ENCODE results near the gene ZNHIT2.

DNA sequence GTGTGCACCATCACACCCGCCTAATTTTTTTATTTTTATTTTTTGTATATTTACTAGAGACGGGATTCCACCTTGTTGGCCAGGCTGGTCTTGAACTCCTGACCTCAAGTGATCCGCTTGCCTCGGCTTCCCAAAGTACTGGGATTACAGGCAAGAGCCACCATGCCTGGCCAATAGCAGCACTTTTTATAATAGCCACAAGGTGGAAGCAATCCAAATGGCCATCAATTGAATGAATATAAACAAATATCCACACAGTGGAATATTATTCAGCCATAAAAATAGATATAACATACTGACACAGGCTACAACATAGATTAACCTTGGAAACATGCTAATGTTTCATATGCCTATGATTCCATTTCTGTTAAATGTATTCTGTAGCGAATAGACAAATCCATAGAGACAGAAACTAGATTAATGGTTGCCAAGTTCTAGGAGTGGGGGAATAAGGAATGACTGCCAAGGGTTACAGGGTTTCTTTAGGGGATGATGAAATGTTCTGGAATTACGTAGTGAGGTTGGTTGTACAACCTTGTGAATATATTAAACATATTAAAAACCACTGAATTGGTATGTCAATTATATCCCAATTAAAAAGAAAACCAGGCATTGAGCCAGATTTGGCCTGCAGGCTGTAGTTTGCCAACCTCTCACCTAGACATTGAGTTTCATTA lies 16.7 kb downstream of the ZNHIT2 start:
- TF ChIP-seq, protein P1, sequence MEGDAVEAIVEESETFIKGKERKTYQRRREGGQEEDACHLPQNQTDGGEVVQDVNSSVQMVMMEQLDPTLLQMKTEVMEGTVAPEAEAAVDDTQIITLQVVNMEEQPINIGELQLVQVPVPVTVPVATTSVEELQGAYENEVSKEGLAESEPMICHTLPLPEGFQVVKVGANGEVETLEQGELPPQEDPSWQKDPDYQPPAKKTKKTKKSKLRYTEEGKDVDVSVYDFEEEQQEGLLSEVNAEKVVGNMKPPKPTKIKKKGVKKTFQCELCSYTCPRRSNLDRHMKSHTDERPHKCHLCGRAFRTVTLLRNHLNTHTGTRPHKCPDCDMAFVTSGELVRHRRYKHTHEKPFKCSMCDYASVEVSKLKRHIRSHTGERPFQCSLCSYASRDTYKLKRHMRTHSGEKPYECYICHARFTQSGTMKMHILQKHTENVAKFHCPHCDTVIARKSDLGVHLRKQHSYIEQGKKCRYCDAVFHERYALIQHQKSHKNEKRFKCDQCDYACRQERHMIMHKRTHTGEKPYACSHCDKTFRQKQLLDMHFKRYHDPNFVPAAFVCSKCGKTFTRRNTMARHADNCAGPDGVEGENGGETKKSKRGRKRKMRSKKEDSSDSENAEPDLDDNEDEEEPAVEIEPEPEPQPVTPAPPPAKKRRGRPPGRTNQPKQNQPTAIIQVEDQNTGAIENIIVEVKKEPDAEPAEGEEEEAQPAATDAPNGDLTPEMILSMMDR (optimal IDR thresholded peaks at IDR 0.05 in 1 of 3, IDR thresholded peaks at IDR 0.05 in 1 of 3, conservative IDR thresholded peaks at IDR 0.05 in 1 of 3; ENCODE audit: extremely low read depth in 1 of 3, insufficient read depth in 2 of 3, low read length in 3 of 3), result no peak
- no peak for TF ChIP-seq EZH2 (IDR thresholded peaks at IDR 0.05; ENCODE audit: low read length)
